Measurements from ENCODE around the gene PRKCZ. TPM values are rescaled to one million over a fixed set of nuclear protein-coding genes. Genes with fewer than 3 reads are reported as not detected.

The PRKCZ gene
- total RNA-seq, 2 experiments from 2014 or later = 8.0 to 10.0 TPM

- H3K79me2 ChIP-seq (ENCODE audit: insufficient read depth, low read depth, low read length) = no peaks in the 10 kb centered on the region
- H3K4me1 ChIP-seq (ENCODE audit: insufficient read depth, low read length, poor library complexity, severe bottlenecking) = peaks cover 35% of the 10 kb centered on the region
- no TSS peak for BruUV-seq (replicated peaks)
- H3K9me2 ChIP-seq (ENCODE audit: insufficient read depth, low read length) = no peaks in the 10 kb centered on the region
- no peak overlapping the region for H2AFZ ChIP-seq (ENCODE audit: low read length)
- H4K20me1 ChIP-seq (ENCODE audit: insufficient read depth, low read length) = no peaks in the 10 kb centered on the region
- H3K4me2 ChIP-seq (ENCODE audit: low read length) = peak overlapping the region; percentile 61
- no peak overlapping the region for H3K27ac ChIP-seq (ENCODE audit: low read depth, low read length, poor library complexity, severe bottlenecking)
- ChIA-PET CTCF (ENCODE audit: unreplicated experiment) (no interaction called here), POLR2A (interaction anchor here (0.6 kb wide), 1 partner anchor 27 kb away, joined by 3 read pairs; no protein-coding TSS in a partner anchor)
- H3K4me3 ChIP-seq (ENCODE audit: low read depth, low read length, poor library complexity, severe bottlenecking) = peak overlapping the region; percentile 67
- no peaks in the 10 kb centered on the region for H3K9me3 ChIP-seq (ENCODE audit: low read length)
- no peaks in the 10 kb centered on the region for H3K36me3 ChIP-seq (ENCODE audit: insufficient read depth, low read length)
- intact Hi-C loops (cut with micrococcal nuclease; ENCODE audit: unreplicated experiment) = no loop called here
- TF ChIP-seq EZH2phosphoT487 (IDR thresholded peaks at IDR 0.05; ENCODE audit: borderline replicate concordance, low read depth, low read length) (no peak), CTCF (conservative IDR thresholded peaks at IDR 0.05; ENCODE audit: low read length) (no peak)
- DNase-seq (ENCODE audit: low spot score) = no peak
These were observed 143.5 kb downstream of the PRKCZ start for GRCh38 chr1:2193514-2194281.

GRCh38 chr1:2194319-2194897 is 144.2 kb downstream of the PRKCZ start, which contains the start of gene FAAP20:
TSS of gene FAAP20 (minus strand) at chr1:2194772. CDS start at chr1:2194749, 23 bp downstream.
- H2AFZ ChIP-seq (ENCODE audit: low read length) = peak within 1 kb of the TSS; percentile 47
- POLR2A ChIA-PET = interaction anchor here (0.6 to 0.9 kb wide), 2 partner anchors 10 to 27 kb away, joined by 3 read pairs; no protein-coding TSS in a partner anchor
- intact Hi-C loops (cut with micrococcal nuclease; ENCODE audit: unreplicated experiment) = no loop called here
- CTCF ChIA-PET (ENCODE audit: unreplicated experiment) = interaction anchor here (0.7 kb wide), 4 partner anchors 10 to 188 kb away, joined by 3 to 5 read pairs (median 4); no protein-coding TSS in a partner anchor
- no peaks in the 10 kb centered on the region for H3K9me3 ChIP-seq (ENCODE audit: low read length)
- peaks cover 29% of the 10 kb centered on the region for H3K4me1 ChIP-seq (ENCODE audit: insufficient read depth, low read length, poor library complexity, severe bottlenecking)
- H3K9me2 ChIP-seq (ENCODE audit: insufficient read depth, low read length) = no peaks in the 10 kb centered on the region
- DNase-seq (ENCODE audit: low spot score) = peak; percentile 82
- peak within 1 kb of the TSS; percentile 67 for H3K4me3 ChIP-seq (ENCODE audit: low read depth, low read length, poor library complexity, severe bottlenecking)
- H3K4me2 ChIP-seq (ENCODE audit: low read length) = peak within 1 kb of the TSS; percentile 79
- H3K27ac ChIP-seq (ENCODE audit: low read depth, low read length, poor library complexity, severe bottlenecking) = peak within 1 kb of the TSS; percentile 52
- no peaks in the 10 kb centered on the region for H3K79me2 ChIP-seq (ENCODE audit: insufficient read depth, low read depth, low read length)
- BruUV-seq (replicated peaks) = no TSS peak
- H4K20me1 ChIP-seq (ENCODE audit: insufficient read depth, low read length) = no peaks in the 10 kb centered on the region
- H3K36me3 ChIP-seq (ENCODE audit: insufficient read depth, low read length) = no peaks in the 10 kb centered on the region
- TF ChIP-seq CTCF (conservative IDR thresholded peaks at IDR 0.05; ENCODE audit: low read length) = no peak
- no peak for TF ChIP-seq EZH2phosphoT487 (IDR thresholded peaks at IDR 0.05; ENCODE audit: borderline replicate concordance, low read depth, low read length)
